ENCODE results near the gene SMCHD1. TPM values are rescaled to one million over a fixed set of nuclear protein-coding genes. Genes with fewer than 3 reads are reported as not detected.

The SMCHD1 gene
- total RNA-seq, 1 experiment from 2014 or later = 33.0 TPM

DNA sequence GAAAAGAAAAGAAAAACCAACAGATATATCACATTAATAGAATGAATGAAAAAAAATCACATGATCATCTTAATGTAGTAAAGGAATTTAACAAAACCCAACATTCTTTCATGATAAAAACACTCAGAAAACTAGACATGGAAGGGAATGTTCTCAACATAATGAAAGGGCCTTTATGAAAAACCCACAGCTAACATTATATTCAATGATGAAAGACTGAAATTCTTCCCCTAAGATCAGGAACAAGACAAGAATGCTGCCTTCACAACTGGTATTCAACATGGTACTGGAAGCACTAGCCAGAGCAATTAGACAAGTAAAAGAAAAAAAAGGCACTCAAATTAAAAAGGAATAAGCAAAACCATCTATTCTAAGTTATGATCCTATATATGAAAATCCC, 162.8 kb downstream of the SMCHD1 start:
- CTCF ChIA-PET = no interaction called here
- Mint-ChIP-seq H3K4me3 (no peak overlapping the region), H3K4me1 (peaks cover 16% of the 10 kb centered on the region)

DNA sequence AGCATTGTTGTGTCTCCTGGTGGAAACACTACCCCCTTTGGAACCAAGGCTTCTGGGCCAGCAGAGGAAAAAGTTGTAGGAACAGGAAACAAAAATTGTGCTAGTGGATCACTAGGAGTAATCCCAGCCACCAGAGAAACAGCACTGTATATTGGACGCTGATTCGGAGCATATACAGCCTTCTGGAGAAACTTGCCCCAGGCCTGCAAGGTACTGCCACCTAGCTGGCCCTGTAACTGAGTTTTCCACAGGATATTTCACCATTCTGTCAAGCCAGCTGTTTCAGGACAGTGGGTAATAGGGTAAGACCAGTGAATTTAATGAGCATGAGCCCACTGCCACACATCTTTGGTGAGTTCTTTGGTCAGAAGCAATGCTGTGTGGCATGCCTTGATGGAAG, 166.2 kb downstream of the SMCHD1 start:
- Mint-ChIP-seq H3K4me1 (peaks cover 9% of the 10 kb centered on the region), H3K27ac (no peak overlapping the region), H3K27me3 (ENCODE audit: low read depth) (no peaks in the 10 kb centered on the region), H3K36me3 (0 out of 2 replicates have a peak, but pooled peaks cover 7% of the 10 kb centered on the region), H3K4me3 (no peak overlapping the region), H3K9me3 (peaks cover 19% of the 10 kb centered on the region)
- CTCF ChIA-PET = no interaction called here
- DNase-seq (ENCODE audit: low spot score) = no peak
- no peak for ATAC-seq
- TF ChIP-seq, protein P1, sequence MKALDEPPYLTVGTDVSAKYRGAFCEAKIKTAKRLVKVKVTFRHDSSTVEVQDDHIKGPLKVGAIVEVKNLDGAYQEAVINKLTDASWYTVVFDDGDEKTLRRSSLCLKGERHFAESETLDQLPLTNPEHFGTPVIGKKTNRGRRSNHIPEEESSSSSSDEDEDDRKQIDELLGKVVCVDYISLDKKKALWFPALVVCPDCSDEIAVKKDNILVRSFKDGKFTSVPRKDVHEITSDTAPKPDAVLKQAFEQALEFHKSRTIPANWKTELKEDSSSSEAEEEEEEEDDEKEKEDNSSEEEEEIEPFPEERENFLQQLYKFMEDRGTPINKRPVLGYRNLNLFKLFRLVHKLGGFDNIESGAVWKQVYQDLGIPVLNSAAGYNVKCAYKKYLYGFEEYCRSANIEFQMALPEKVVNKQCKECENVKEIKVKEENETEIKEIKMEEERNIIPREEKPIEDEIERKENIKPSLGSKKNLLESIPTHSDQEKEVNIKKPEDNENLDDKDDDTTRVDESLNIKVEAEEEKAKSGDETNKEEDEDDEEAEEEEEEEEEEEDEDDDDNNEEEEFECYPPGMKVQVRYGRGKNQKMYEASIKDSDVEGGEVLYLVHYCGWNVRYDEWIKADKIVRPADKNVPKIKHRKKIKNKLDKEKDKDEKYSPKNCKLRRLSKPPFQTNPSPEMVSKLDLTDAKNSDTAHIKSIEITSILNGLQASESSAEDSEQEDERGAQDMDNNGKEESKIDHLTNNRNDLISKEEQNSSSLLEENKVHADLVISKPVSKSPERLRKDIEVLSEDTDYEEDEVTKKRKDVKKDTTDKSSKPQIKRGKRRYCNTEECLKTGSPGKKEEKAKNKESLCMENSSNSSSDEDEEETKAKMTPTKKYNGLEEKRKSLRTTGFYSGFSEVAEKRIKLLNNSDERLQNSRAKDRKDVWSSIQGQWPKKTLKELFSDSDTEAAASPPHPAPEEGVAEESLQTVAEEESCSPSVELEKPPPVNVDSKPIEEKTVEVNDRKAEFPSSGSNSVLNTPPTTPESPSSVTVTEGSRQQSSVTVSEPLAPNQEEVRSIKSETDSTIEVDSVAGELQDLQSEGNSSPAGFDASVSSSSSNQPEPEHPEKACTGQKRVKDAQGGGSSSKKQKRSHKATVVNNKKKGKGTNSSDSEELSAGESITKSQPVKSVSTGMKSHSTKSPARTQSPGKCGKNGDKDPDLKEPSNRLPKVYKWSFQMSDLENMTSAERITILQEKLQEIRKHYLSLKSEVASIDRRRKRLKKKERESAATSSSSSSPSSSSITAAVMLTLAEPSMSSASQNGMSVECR (CRISPR knock-in tag; IDR thresholded peaks at IDR 0.05; ENCODE audit: borderline replicate concordance) = no peak
- TF ChIP-seq, protein P2, sequence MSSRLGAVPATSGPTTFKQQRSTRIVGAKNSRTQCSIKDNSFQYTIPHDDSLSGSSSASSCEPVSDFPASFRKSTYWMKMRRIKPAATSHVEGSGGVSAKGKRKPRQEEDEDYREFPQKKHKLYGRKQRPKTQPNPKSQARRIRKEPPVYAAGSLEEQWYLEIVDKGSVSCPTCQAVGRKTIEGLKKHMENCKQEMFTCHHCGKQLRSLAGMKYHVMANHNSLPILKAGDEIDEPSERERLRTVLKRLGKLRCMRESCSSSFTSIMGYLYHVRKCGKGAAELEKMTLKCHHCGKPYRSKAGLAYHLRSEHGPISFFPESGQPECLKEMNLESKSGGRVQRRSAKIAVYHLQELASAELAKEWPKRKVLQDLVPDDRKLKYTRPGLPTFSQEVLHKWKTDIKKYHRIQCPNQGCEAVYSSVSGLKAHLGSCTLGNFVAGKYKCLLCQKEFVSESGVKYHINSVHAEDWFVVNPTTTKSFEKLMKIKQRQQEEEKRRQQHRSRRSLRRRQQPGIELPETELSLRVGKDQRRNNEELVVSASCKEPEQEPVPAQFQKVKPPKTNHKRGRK (CRISPR knock-in tag; IDR thresholded peaks at IDR 0.05; ENCODE audit: borderline replicate concordance) = no peak
- TF ChIP-seq JAZF1 (CRISPR knock-in tag; IDR thresholded peaks at IDR 0.05) (no peak), ZNF317 (CRISPR knock-in tag; IDR thresholded peaks at IDR 0.05; ENCODE audit: borderline replicate concordance, low read depth) (no peak)
- TF ChIP-seq, protein P3, sequence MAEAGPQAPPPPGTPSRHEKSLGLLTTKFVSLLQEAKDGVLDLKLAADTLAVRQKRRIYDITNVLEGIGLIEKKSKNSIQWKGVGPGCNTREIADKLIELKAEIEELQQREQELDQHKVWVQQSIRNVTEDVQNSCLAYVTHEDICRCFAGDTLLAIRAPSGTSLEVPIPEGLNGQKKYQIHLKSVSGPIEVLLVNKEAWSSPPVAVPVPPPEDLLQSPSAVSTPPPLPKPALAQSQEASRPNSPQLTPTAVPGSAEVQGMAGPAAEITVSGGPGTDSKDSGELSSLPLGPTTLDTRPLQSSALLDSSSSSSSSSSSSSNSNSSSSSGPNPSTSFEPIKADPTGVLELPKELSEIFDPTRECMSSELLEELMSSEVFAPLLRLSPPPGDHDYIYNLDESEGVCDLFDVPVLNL (CRISPR knock-in tag; IDR thresholded peaks at IDR 0.05; ENCODE audit: borderline replicate concordance, low read depth) = no peak
- POLR2A ChIA-PET = no interaction called here

More for the DNA sequence above, 162.8 kb downstream of the SMCHD1 start:
- no peak for DNase-seq (ENCODE audit: low spot score)
- POLR2A ChIA-PET = no interaction called here
- H3K27me3 Mint-ChIP-seq (ENCODE audit: low read depth) = no peaks in the 10 kb centered on the region
- peaks cover 36% of the 10 kb centered on the region for H3K9me3 Mint-ChIP-seq
- peaks cover 7% of the 10 kb centered on the region; the same call in 1 of the 2 replicates for H3K36me3 Mint-ChIP-seq
- no peak overlapping the region for H3K27ac Mint-ChIP-seq
- no peak for ATAC-seq
- TF ChIP-seq ZNF396 (CRISPR knock-in tag; IDR thresholded peaks at IDR 0.05; ENCODE audit: borderline replicate concordance) (no peak), NFE2L1 (CRISPR knock-in tag; IDR thresholded peaks at IDR 0.05) (no peak), SOX15 (CRISPR knock-in tag; IDR thresholded peaks at IDR 0.05) (no peak), ZNF121 (CRISPR knock-in tag; IDR thresholded peaks at IDR 0.05) (no peak), CBFB (CRISPR knock-in tag; IDR thresholded peaks at IDR 0.05; ENCODE audit: low read depth) (no peak)
- TF ChIP-seq, protein P4, sequence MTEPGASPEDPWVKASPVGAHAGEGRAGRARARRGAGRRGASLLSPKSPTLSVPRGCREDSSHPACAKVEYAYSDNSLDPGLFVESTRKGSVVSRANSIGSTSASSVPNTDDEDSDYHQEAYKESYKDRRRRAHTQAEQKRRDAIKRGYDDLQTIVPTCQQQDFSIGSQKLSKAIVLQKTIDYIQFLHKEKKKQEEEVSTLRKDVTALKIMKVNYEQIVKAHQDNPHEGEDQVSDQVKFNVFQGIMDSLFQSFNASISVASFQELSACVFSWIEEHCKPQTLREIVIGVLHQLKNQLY (CRISPR knock-in tag; IDR thresholded peaks at IDR 0.05) = no peak
- TF ChIP-seq, protein P5, sequence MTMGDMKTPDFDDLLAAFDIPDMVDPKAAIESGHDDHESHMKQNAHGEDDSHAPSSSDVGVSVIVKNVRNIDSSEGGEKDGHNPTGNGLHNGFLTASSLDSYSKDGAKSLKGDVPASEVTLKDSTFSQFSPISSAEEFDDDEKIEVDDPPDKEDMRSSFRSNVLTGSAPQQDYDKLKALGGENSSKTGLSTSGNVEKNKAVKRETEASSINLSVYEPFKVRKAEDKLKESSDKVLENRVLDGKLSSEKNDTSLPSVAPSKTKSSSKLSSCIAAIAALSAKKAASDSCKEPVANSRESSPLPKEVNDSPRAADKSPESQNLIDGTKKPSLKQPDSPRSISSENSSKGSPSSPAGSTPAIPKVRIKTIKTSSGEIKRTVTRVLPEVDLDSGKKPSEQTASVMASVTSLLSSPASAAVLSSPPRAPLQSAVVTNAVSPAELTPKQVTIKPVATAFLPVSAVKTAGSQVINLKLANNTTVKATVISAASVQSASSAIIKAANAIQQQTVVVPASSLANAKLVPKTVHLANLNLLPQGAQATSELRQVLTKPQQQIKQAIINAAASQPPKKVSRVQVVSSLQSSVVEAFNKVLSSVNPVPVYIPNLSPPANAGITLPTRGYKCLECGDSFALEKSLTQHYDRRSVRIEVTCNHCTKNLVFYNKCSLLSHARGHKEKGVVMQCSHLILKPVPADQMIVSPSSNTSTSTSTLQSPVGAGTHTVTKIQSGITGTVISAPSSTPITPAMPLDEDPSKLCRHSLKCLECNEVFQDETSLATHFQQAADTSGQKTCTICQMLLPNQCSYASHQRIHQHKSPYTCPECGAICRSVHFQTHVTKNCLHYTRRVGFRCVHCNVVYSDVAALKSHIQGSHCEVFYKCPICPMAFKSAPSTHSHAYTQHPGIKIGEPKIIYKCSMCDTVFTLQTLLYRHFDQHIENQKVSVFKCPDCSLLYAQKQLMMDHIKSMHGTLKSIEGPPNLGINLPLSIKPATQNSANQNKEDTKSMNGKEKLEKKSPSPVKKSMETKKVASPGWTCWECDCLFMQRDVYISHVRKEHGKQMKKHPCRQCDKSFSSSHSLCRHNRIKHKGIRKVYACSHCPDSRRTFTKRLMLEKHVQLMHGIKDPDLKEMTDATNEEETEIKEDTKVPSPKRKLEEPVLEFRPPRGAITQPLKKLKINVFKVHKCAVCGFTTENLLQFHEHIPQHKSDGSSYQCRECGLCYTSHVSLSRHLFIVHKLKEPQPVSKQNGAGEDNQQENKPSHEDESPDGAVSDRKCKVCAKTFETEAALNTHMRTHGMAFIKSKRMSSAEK (CRISPR knock-in tag; IDR thresholded peaks at IDR 0.05; ENCODE audit: borderline replicate concordance) = no peak
- TF ChIP-seq, protein P6, sequence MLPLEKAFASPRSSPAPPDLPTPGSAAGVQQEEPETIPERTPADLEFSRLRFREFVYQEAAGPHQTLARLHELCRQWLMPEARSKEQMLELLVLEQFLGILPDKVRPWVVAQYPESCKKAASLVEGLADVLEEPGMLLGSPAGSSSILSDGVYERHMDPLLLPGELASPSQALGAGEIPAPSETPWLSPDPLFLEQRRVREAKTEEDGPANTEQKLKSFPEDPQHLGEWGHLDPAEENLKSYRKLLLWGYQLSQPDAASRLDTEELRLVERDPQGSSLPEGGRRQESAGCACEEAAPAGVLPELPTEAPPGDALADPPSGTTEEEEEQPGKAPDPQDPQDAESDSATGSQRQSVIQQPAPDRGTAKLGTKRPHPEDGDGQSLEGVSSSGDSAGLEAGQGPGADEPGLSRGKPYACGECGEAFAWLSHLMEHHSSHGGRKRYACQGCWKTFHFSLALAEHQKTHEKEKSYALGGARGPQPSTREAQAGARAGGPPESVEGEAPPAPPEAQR (CRISPR knock-in tag; IDR thresholded peaks at IDR 0.05) = no peak
- TF ChIP-seq, protein P7, sequence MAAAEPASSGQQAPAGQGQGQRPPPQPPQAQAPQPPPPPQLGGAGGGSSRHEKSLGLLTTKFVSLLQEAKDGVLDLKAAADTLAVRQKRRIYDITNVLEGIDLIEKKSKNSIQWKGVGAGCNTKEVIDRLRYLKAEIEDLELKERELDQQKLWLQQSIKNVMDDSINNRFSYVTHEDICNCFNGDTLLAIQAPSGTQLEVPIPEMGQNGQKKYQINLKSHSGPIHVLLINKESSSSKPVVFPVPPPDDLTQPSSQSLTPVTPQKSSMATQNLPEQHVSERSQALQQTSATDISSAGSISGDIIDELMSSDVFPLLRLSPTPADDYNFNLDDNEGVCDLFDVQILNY (CRISPR knock-in tag; IDR thresholded peaks at IDR 0.05) = no peak
- TF ChIP-seq, protein P8, sequence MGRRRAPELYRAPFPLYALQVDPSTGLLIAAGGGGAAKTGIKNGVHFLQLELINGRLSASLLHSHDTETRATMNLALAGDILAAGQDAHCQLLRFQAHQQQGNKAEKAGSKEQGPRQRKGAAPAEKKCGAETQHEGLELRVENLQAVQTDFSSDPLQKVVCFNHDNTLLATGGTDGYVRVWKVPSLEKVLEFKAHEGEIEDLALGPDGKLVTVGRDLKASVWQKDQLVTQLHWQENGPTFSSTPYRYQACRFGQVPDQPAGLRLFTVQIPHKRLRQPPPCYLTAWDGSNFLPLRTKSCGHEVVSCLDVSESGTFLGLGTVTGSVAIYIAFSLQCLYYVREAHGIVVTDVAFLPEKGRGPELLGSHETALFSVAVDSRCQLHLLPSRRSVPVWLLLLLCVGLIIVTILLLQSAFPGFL (CRISPR knock-in tag; IDR thresholded peaks at IDR 0.05; ENCODE audit: borderline replicate concordance) = no peak
